CD1c-positive myeloid dendritic cell (primary cell): ENCODE results near the gene EYS.

Source experiments
- DNase-seq: peaks from one replicate; pipeline ENCODE4 v3.0.0-alpha.2; 2016; ENCODE audit errors: extremely low spot score

The EYS gene

GRCh38 chr6:64141680-64142079, 1565.3 kb downstream of the EYS start:
- no peak for DNase-seq

- no peak for DNase-seq
These were observed 1578.6 kb downstream of the EYS start for GRCh38 chr6:64128301-64129024.

GRCh38 chr6:64123761-64124633, 1583.0 kb downstream of the EYS start:
- DNase-seq = no peak

DNA sequence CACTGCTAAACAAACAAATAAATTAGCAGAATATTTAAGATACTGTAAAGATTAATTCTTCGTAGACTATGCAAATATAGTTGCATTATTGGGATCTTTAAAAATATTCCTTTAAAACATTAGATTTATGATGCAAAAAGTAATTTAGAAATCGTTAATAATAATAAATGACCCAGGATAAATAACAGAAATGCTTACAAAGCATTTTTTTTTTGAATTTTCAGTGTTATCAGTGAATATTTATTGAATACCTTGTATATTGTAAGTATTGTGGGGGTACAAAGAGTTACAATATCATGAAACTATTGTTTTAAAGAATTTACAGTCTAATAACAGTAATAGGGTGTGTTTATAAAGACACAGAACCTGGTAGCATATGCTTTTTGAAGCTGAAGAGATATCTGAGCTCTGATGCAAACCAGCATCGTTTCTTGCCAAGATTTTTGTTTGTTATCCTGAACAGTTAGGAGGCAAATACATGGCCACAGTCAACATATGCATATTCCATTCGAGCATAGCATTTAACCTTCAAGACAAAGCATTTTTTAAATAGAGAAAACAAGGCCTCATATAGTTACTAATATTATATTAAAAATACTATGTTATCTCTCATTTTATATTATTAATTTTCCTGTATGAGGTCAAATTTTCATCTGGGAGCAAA, 1584.2 kb downstream of the EYS start:
- DNase-seq = no peak

DNA sequence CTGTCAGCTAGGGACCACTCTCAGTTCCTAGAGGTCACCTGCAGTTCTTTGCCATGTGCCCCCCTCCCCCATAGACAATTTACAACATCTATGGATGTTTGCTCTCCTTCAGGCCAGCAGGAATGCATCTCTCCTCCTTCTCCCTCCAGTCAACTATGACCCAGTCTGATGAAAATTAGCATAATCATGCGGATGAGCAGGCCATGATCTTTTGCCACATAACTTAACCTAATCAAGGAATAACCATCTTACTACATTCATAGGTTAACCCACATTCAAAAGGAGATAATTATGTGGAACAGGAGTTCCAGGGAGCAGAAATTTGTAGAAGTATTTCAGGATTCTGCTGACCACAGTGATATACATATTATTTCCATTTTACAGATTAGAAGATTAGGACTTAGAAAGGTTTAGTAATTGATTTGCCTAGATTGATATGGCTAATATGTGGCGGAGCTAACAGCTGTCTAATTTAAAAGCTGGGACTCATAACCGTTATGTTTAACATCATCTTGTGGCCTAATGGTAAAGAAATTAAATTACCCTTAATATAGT, 1585.9 kb downstream of the EYS start:
- no peak for DNase-seq

- DNase-seq = no peak
These were observed 1593.3 kb downstream of the EYS start for GRCh38 chr6:64113704-64114103.

GRCh38 chr6:64104051-64104450, 1603.0 kb downstream of the EYS start:
- DNase-seq = no peak

- no peak for DNase-seq
These were observed 1603.5 kb downstream of the EYS start for GRCh38 chr6:64103480-64103879.

- DNase-seq = no peak
These were observed 1606.2 kb downstream of the EYS start for GRCh38 chr6:64100702-64101303.

GRCh38 chr6:64090352-64090751, 1616.7 kb downstream of the EYS start:
- DNase-seq = no peak

GRCh38 chr6:64085126-64085525, 1621.9 kb downstream of the EYS start:
- no peak for DNase-seq

GRCh38 chr6:64084185-64084663, 1622.8 kb downstream of the EYS start:
- DNase-seq = no peak

DNA sequence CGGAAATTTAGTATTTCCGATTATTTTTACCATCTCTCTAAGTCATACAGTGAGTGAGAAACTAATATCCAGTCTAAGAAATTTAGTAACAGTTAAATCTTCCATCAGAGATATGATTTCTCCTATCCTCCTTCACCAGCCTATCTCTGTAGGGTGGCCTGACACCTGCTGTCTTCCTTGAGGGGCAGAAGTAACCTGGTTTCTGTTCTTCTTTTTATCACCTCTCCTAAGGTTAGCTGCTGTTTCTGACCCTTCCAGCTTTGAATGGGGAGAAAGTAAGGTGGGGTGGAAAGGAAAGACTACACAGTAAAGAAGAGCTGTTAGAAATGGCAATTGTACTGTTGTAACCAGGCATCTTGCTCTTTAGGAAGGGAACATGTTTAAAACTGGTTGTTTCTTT, 1623.8 kb downstream of the EYS start:
- no peak for DNase-seq

- no peak for DNase-seq
These were observed 1625.6 kb downstream of the EYS start for GRCh38 chr6:64081453-64081852.

DNA sequence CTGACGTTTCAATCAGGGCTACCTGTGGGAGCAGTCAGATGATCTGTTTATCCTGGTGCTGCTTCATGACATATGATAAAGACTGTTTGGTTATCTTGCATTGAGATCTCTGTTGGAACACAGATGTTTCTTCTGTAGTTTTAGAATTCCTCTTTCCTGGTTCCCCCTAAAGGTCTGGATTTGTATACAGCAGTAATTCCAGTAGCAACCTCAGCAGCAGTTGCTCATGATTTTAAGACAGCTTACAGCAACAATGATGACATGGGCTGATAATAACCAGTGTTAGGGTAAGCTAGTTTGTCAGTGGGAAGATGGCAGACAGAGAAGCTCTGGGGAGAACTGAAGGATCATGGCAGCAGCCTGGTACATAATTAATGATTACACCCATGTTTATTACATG, 1632.0 kb downstream of the EYS start:
- DNase-seq = no peak

- DNase-seq = no peak
These were observed 1634.3 kb downstream of the EYS start for GRCh38 chr6:64072686-64073085.

- DNase-seq = no peak
These were observed 1642.1 kb downstream of the EYS start for GRCh38 chr6:64064919-64065318.

DNA sequence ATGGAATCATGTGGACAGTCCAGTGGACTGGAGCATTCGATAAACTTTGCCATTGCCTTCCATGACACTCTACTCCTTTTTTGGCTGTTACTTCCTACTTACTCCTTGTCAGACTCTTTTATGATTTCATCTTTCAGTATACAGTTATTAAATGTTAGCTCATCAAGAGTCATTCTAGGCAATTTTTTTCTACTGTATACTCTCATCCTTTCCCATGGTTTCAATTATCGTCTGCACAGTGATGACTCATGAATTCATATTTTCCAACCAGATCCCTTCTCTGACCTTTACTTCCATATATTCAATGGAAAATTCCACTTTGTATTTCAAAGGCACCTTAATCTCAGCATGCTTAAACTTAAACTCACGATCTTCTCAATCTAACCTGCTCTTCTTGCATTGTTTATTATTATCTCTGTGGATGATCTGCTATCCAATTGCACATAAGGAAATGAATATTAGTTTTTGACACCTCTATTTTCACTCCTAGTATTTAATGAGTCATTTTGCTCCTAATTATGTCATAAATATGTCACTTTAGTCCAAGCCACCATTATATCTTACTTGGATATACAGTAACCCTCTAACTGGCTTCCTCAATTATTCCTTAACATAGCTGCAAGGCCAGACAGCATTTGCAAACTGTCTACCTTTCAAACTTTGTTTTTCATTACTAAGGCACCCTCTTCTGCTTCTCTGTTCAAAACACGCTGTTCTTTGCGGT, 1643.9 kb downstream of the EYS start:
- DNase-seq = no peak

- no peak for DNase-seq
These were observed 1652.2 kb downstream of the EYS start for GRCh38 chr6:64054861-64055260.

DNA sequence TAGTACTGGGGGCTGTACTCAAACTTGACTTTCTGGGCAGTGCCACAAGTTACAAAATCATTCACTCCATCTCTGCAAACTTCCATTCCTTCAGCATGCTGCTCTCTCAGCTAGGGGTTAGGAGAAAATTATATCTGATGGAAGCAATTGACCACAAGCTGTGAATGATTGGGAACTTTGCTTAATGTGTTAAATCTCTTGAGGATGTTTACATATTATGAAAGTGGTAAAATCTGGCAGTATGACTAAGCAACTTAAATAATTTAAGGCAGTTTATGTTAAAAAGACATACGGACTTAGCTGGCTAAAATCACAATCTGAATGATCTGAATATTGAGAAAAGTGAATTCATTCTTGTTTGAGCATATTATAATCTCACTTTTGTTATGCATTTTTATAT, 1656.4 kb downstream of the EYS start:
- DNase-seq = no peak

- DNase-seq = no peak
These were observed 1657.3 kb downstream of the EYS start for GRCh38 chr6:64049736-64050135.
